Measurements from ENCODE around the gene PTPRM.

DNA sequence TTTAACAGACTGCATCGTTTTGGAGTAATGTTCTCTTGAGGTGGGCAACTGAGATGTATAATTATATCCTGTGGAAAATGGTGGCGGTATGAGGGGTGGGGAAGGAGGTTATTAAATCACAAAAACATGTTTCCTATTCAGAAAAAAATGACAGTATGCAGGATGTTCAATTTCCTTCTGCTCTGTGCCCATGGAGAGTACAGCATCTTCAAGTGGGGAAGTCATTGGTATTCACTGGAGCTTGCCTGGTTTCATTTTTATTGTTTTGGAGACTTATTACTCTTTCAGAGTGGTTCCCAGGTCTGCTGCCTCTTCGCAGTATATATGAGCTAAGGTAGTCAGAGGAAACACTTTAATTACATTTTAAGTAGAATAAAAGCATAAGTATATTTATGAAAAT, 723.3 kb downstream of the PTPRM start:
- no peak for TF ChIP-seq MAX (IDR thresholded peaks at IDR 0.05; ENCODE audit: low read depth, low read length)
- no peak for TF ChIP-seq CTCF (IDR thresholded peaks at IDR 0.05; ENCODE audit: low read depth, low read length)
- TF ChIP-seq POLR2A (IDR thresholded peaks at IDR 0.05; ENCODE audit: extremely low read depth, insufficient read length): no peak
